GM23338 (cell line): Measurements from ENCODE around the gene BOLA3. TPM values are rescaled to one million over a fixed set of nuclear protein-coding genes. Genes with fewer than 3 reads are reported as not detected.

ENCODE experiments used
- ATAC-seq: fragments of 200-7000 bp; cut with Tn5 transposase; 3 replicates; pipeline ENCODE4 v1.9.1; 2020
- DNase-seq: peaks from one replicate; pipeline ENCODE4 v3.0.0-alpha.2; 2015; ENCODE audit warnings: low spot score
- H2AFZ ChIP-seq: fragments of 200-600 bp; sonication (generic); 2 replicates; pipeline ENCODE4 v1.8.0; 2016; ENCODE audit warnings: antibody characterized with exemption, mild to moderate bottlenecking, moderate library complexity
- H3F3A ChIP-seq: fragments of 200-600 bp; sonication (generic); replicated peaks from 2 replicates; pipeline ENCODE4 v1.8.0; 2017; ENCODE audit warnings: antibody characterized with exemption, mixed run types, low read depth
- H3K27ac ChIP-seq: fragments of 200-600 bp; sonication (generic); 2 replicates; pipeline ENCODE4 v1.6.1; 2016; ENCODE audit warnings: low read depth
- H3K27me3 ChIP-seq: fragments of 200-600 bp; sonication (generic); 2 replicates; pipeline ENCODE4 v1.8.0; 2016; ENCODE audit warnings: mild to moderate bottlenecking, mixed run types, moderate library complexity; ENCODE audit not compliant: insufficient read depth
- H3K36me3 ChIP-seq: fragments of 200-600 bp; sonication (generic); 2 replicates; pipeline ENCODE4 v1.8.0; 2016; ENCODE audit warnings: mild to moderate bottlenecking; ENCODE audit not compliant: insufficient read depth
- H3K4me1 ChIP-seq: fragments of 200-600 bp; sonication (generic); 2 replicates; pipeline ENCODE4 v1.8.0; 2016; ENCODE audit warnings: mild to moderate bottlenecking, moderate library complexity; ENCODE audit not compliant: insufficient read depth
- H3K4me2 ChIP-seq: fragments of 200-600 bp; sonication (generic); 2 replicates; pipeline ENCODE4 v1.7.1; 2017; ENCODE audit warnings: mixed run types
- H3K4me3 ChIP-seq: fragments of 200-600 bp; sonication (generic); 2 replicates; pipeline ENCODE4 v1.6.1; 2016; ENCODE audit warnings: mixed run types
- H3K79me2 ChIP-seq: fragments of 200-600 bp; sonication (generic); replicated peaks from 2 replicates; pipeline ENCODE4 v1.8.0; 2017; ENCODE audit warnings: mild to moderate bottlenecking; ENCODE audit not compliant: insufficient read depth
- H3K9me2 ChIP-seq: fragments of 200-600 bp; sonication (generic); 2 replicates; pipeline ENCODE4 v1.8.0; 2017; ENCODE audit not compliant: insufficient read depth
- H4K20me1 ChIP-seq: fragments of 200-600 bp; sonication (generic); replicated peaks from 2 replicates; pipeline ENCODE4 v1.8.0; 2017; ENCODE audit warnings: mild to moderate bottlenecking; ENCODE audit not compliant: insufficient read depth
- H3K27ac Mint-ChIP-seq: 2 replicates; pipeline ENCODE4 v1.8.0; 2020; ENCODE audit warnings: inconsistent platforms, mild to moderate bottlenecking, moderate library complexity, mixed read lengths
- H3K27me3 Mint-ChIP-seq: 3 replicates; pipeline ENCODE4 v1.8.0; 2022; ENCODE audit warnings: low read depth, mild to moderate bottlenecking, moderate library complexity, mixed read lengths, inconsistent platforms; ENCODE audit not compliant: insufficient read depth, poor library complexity
- H3K36me3 Mint-ChIP-seq: 3 replicates; pipeline ENCODE4 v1.8.0; 2021; ENCODE audit warnings: low read depth, mild to moderate bottlenecking, inconsistent platforms, moderate library complexity, mixed read lengths
- H3K4me1 Mint-ChIP-seq: 3 replicates; pipeline ENCODE4 v1.8.0; 2020; ENCODE audit warnings: mild to moderate bottlenecking, inconsistent platforms, mixed read lengths
- H3K4me3 Mint-ChIP-seq: 3 replicates; pipeline ENCODE4 v1.8.0; 2021; ENCODE audit warnings: moderate library complexity, mild to moderate bottlenecking, inconsistent platforms, mixed read lengths
- H3K9me3 Mint-ChIP-seq: 3 replicates; pipeline ENCODE4 v1.8.0; 2020; ENCODE audit warnings: moderate library complexity, mild to moderate bottlenecking, inconsistent platforms, mixed read lengths
- CREB1 ChIP-seq: fragments of 250-450 bp; sonication (Bioruptor Pico); IDR thresholded peaks from 2 replicates; pipeline ENCODE4 v1.5.0; 2020; ENCODE audit warnings: low read depth, mild to moderate bottlenecking, moderate library complexity
- EZH2phosphoT487 ChIP-seq: fragments of 200-600 bp; sonication (generic); IDR thresholded peaks from one replicate; pipeline ENCODE4 v1.8.1; 2018; ENCODE audit warnings: antibody characterized with exemption; ENCODE audit not compliant: unreplicated experiment
- POLR2AphosphoS5 ChIP-seq: IDR thresholded peaks from 2 replicates; pipeline ENCODE4 v1.6.1; 2016; ENCODE audit warnings: antibody characterized with exemption, low read depth
- STAT1 ChIP-seq: IDR thresholded peaks from one replicate; pipeline ENCODE4 v1.6.1; 2016; ENCODE audit warnings: antibody characterized with exemption; ENCODE audit not compliant: unreplicated experiment
- ZNF114 ChIP-seq: fragments of 250-450 bp; sonication (Bioruptor Pico); IDR thresholded peaks from 2 replicates; pipeline ENCODE4 v1.5.0; 2020; ENCODE audit warnings: mild to moderate bottlenecking, moderate library complexity
- polyA plus RNA-seq: library from polyadenylated mRNA; unstranded; fragments of >200 nt; fragmentation: Nextera tagmentation; extraction: Ambion mirVana; gene quantifications from 2 replicates; pipeline ENCODE4 v1.2.1, GENCODE V29; 2016
- total RNA-seq: library from RNA; depleted of rRNA; stranded (reverse); fragments of >200 nt; shearing (Covaris generic); gene quantifications from 2 replicates; pipeline ENCODE4 v1.2.3, GENCODE V29; 2014
- TF ChIP-seq, protein P1 (sequence below): IDR thresholded peaks from 2 replicates; pipeline ENCODE4 v1.6.1; 2016; ENCODE audit warnings: antibody characterized with exemption
- TF ChIP-seq, protein P2 (sequence below), 2 experiments: fragments of 200-600 bp in 1 of 2; sonication (generic) in 1 of 2; conservative IDR thresholded peaks; 2 replicates each; pipeline versions ENCODE4 v1.5.1 to v1.6.1; 2016 to 2017; ENCODE audit warnings: antibody characterized with exemption in 2 of 2, low read depth in 2 of 2, mild to moderate bottlenecking in 2 of 2, moderate library complexity in 1 of 2

The BOLA3 gene
- total and polyA plus RNA-seq, 2 experiments from 2014 or later: 89.8 to 233 TPM

DNA sequence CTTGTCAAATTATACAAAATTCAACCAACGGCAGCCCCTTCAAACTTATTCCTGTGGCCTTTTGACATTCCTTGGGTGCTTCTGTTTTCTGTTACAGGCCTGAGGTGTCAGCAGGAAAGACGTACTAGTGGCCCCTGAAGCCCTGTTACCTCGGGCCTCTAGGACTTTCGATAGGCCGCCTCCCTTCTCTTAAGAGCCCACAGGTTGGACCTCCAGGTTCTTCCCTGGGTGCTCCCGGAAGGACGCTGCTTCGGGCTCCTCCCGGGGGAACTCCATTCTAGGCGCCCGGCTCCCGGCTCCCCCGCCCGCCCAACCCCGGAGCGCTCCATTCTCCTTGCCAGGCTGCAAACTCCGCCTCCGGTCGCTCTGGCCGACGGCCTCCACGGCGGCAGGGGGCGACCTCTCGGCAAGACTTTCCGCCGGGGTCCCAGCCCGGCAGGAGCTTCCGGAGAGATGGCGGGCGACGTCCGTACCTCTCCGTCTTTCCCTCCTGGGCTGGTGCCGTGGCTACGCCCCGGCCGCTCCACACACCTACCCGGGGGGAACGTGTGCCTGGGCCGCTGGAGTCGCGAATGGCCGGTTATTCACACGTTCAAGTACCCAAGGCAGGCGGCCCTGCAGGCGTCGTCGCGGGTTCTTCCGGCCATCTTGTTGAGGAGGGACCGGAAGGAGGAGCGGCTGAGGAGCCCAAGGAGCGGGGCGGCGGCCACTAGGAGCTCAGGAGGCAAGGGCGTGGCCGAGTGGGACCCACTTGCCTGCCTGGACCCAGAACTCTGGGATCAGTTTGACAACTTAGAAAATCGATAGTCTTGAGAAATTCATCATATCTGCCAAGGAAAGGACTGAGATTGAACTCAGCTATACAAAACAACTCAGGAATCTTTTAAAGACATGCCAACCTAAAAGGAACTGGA is 27.5 kb downstream of the BOLA3 start:
- Mint-ChIP-seq H3K36me3 (peaks cover 29% of the 10 kb centered on the region), H3K27ac (peak overlapping the region; percentile 95; the same call in 1 of the 2 replicates), H3K27me3 (peaks cover 14% of the 10 kb centered on the region), H3K4me3 (peak overlapping the region; percentile 84), H3K4me1 (peaks cover 3% of the 10 kb centered on the region; the same call in 1 of the 3 replicates), H3K9me3 (peaks cover 38% of the 10 kb centered on the region)
- Histone ChIP-seq H3K4me3 (peak overlapping the region; percentile 93), H3K79me2 (no peaks in the 10 kb centered on the region), H3K36me3 (no peaks in the 10 kb centered on the region; the same call in 1 of the 2 replicates), H3K27ac (peak overlapping the region; percentile 98), H3K27me3 (peaks cover 16% of the 10 kb centered on the region; the same call in 1 of the 2 replicates), H4K20me1 (no peaks in the 10 kb centered on the region), H2AFZ (peak overlapping the region; percentile 99), H3K4me2 (peak overlapping the region; percentile 84), H3K9me2 (peaks cover 4% of the 10 kb centered on the region), H3K4me1 (no peaks in the 10 kb centered on the region; the same call in 1 of the 2 replicates), H3F3A (peaks cover 2% of the 10 kb centered on the region; the same call in 1 of the 2 replicates)
- DNase-seq: peak; percentile 91
- TF ChIP-seq STAT1 (no peak), CREB1 (CRISPR knock-in tag) (peak; percentile 37; the same call in 1 of the 2 replicates), ZNF114 (CRISPR knock-in tag) (peak; percentile 94; the same call in 1 of the 2 replicates), EZH2phosphoT487 (no peak), POLR2AphosphoS5 (peak; percentile 38; the same call in 1 of the 2 replicates)
- TF ChIP-seq, protein P1, sequence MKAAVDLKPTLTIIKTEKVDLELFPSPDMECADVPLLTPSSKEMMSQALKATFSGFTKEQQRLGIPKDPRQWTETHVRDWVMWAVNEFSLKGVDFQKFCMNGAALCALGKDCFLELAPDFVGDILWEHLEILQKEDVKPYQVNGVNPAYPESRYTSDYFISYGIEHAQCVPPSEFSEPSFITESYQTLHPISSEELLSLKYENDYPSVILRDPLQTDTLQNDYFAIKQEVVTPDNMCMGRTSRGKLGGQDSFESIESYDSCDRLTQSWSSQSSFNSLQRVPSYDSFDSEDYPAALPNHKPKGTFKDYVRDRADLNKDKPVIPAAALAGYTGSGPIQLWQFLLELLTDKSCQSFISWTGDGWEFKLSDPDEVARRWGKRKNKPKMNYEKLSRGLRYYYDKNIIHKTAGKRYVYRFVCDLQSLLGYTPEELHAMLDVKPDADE: peak; percentile 57; the same call in 1 of the 2 replicates
- TF ChIP-seq, protein P2, sequence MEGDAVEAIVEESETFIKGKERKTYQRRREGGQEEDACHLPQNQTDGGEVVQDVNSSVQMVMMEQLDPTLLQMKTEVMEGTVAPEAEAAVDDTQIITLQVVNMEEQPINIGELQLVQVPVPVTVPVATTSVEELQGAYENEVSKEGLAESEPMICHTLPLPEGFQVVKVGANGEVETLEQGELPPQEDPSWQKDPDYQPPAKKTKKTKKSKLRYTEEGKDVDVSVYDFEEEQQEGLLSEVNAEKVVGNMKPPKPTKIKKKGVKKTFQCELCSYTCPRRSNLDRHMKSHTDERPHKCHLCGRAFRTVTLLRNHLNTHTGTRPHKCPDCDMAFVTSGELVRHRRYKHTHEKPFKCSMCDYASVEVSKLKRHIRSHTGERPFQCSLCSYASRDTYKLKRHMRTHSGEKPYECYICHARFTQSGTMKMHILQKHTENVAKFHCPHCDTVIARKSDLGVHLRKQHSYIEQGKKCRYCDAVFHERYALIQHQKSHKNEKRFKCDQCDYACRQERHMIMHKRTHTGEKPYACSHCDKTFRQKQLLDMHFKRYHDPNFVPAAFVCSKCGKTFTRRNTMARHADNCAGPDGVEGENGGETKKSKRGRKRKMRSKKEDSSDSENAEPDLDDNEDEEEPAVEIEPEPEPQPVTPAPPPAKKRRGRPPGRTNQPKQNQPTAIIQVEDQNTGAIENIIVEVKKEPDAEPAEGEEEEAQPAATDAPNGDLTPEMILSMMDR (conservative IDR thresholded peaks at IDR 0.05; ENCODE audit: low read depth in 2 of 2): peak; percentile 46 to 74
- ATAC-seq: peak; percentile 98

DNA sequence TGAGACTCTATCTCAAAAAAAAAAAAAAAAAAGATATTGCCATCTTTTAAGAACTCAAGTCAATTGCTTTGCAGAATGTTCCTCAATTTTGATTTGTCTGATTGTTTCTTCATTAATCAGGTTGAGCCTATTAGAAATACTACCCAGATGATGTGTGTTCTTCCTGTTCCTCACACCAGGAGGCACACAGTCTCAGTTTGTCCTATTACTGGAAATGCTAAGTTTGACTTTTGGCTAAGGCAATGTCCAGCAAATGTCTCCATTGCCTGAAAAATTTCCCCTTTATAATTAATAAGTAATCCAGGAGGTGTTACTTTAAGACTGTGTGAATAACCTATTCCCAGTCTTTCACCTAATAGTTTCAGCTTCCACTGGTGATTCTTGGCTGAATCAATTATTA is 28.4 kb downstream of the BOLA3 start:
- Mint-ChIP-seq H3K4me1 (peaks cover 3% of the 10 kb centered on the region; the same call in 1 of the 3 replicates), H3K27ac (no peak overlapping the region), H3K9me3 (peaks cover 35% of the 10 kb centered on the region), H3K27me3 (peaks cover 14% of the 10 kb centered on the region), H3K4me3 (no peak overlapping the region), H3K36me3 (peaks cover 29% of the 10 kb centered on the region)
- H3K36me3 ChIP-seq: no peaks in the 10 kb centered on the region; the same call in 1 of the 2 replicates
- H3K27me3 ChIP-seq: peaks cover 16% of the 10 kb centered on the region; the same call in 1 of the 2 replicates
- H3K4me2 ChIP-seq: peak overlapping the region; percentile 73
- no peaks in the 10 kb centered on the region; the same call in 1 of the 2 replicates for H3K4me1 ChIP-seq
- H3F3A ChIP-seq: peaks cover 2% of the 10 kb centered on the region; the same call in 1 of the 2 replicates
- H3K79me2 ChIP-seq: no peaks in the 10 kb centered on the region
- H3K27ac ChIP-seq: no peak overlapping the region
- DNase-seq: no peak
- peaks cover 4% of the 10 kb centered on the region for H3K9me2 ChIP-seq
- no peak overlapping the region for H2AFZ ChIP-seq
- H4K20me1 ChIP-seq: no peaks in the 10 kb centered on the region
- peak overlapping the region; percentile 93 for H3K4me3 ChIP-seq
- ATAC-seq: no peak
- TF ChIP-seq, protein P2 (conservative IDR thresholded peaks at IDR 0.05; ENCODE audit: low read depth in 2 of 2): no peak
- TF ChIP-seq POLR2AphosphoS5 (no peak), ZNF114 (CRISPR knock-in tag) (no peak)
